Gastrocnemius medialis (tissue), 4 donors: ENCODE measurements around the gene CALY.

Source experiments
- CTCF ChIP-seq, 5 experiments: fragments of 450-650 bp in 3 of 5; fragments of 200-600 bp in 2 of 5; sonication (generic) in 2 of 5; IDR thresholded peaks in 4 of 5; conservative IDR thresholded peaks in 1 of 5; 1 replicate in 4 of 5; 2 replicates in 1 of 5; pipeline ENCODE4 v1.5.1; 2016 to 2019; ENCODE audit warnings: antibody characterized with exemption in 5 of 5, mild to moderate bottlenecking in 3 of 5, moderate library complexity in 3 of 5
- POLR2A ChIP-seq, 2 donors: fragments of 450-650 bp; IDR thresholded peaks; one replicate each; pipeline ENCODE4 v1.6.1; 2017; ENCODE audit warnings: antibody characterized with exemption in 2 of 2, mild to moderate bottlenecking in 2 of 2, moderate library complexity in 2 of 2

GRCh38 chr10:133339708-133340380, 3.1 kb upstream of the CALY start:
- TF ChIP-seq CTCF (IDR thresholded peaks at IDR 0.05 in 4 of 5, conservative IDR thresholded peaks at IDR 0.05 in 1 of 5) (no peak), POLR2A (IDR thresholded peaks at IDR 0.05) (no peak)
